Activated CD8-positive, alpha-beta T cell treated with anti-CD3 and anti-CD28 coated beads for 36 hours (primary cell): ENCODE results near the gene RUFY4. TPM values are rescaled to one million over a fixed set of nuclear protein-coding genes. Genes with fewer than 3 reads are reported as not detected.
"Not testable (repeated sequence)": the region's sequence is repeated elsewhere in the genome, so short reads cannot be mapped to it uniquely, and the experiment has no call there.

ENCODE experiments used
- ATAC-seq: fragments of 200-7000 bp; cut with Tn5 transposase; one replicate; pipeline ENCODE4 v1.10.0; 2021; ENCODE audit warnings: mild to moderate bottlenecking, moderate library complexity
- CTCF ChIA-PET: fragments of 350-600 bp; sonication (Branson Sonifier 250); formaldehyde crosslinking; loops from one replicate; lab custom pipeline; 2021; ENCODE audit warnings: antibody characterized with exemption; lab: Charles Lee
- POLR2A ChIA-PET: fragments of 350-600 bp; sonication (Branson Sonifier 250); formaldehyde crosslinking; loops from one replicate; lab custom pipeline; 2021; ENCODE audit warnings: antibody characterized with exemption; lab: Charles Lee
- DNase-seq: peaks from one replicate; pipeline ENCODE4 v3.0.0-alpha.2; 2020
- H3K27ac Mint-ChIP-seq: one replicate; pipeline ENCODE4 v1.8.0; 2021; ENCODE audit warnings: mild to moderate bottlenecking, mixed read lengths
- H3K27me3 Mint-ChIP-seq: one replicate; pipeline ENCODE4 v1.8.0; 2021; ENCODE audit warnings: mixed read lengths
- H3K36me3 Mint-ChIP-seq: one replicate; pipeline ENCODE4 v1.8.0; 2021; ENCODE audit warnings: low read depth, mixed read lengths
- H3K4me1 Mint-ChIP-seq: one replicate; pipeline ENCODE4 v1.8.0; 2021; ENCODE audit warnings: low read depth, mixed read lengths
- H3K4me3 Mint-ChIP-seq: one replicate; pipeline ENCODE4 v1.8.0; 2021; ENCODE audit warnings: mild to moderate bottlenecking, moderate library complexity, mixed read lengths
- H3K9me3 Mint-ChIP-seq: one replicate; pipeline ENCODE4 v1.8.0; 2021; ENCODE audit warnings: mixed read lengths
- CTCF ChIP-seq: fragments of 200-600 bp; IDR thresholded peaks from one replicate; pipeline ENCODE4 v1.8.0; 2022; ENCODE audit warnings: antibody characterized with exemption, mild to moderate bottlenecking
- intact Hi-C: fragments of 100-400 bp; cut with micrococcal nuclease; formaldehyde crosslinking; loops from one replicate; pipeline ENCODE4 v1.10.0; 2022
- total RNA-seq, 2 experiments: library from RNA; stranded (reverse); gene quantifications; one replicate each; pipeline ENCODE4 v1.2.3, GENCODE V29; 2021

Gene RUFY4
- total RNA-seq, 2 experiments from 2014 or later: 0.76 to 0.88 TPM

DNA sequence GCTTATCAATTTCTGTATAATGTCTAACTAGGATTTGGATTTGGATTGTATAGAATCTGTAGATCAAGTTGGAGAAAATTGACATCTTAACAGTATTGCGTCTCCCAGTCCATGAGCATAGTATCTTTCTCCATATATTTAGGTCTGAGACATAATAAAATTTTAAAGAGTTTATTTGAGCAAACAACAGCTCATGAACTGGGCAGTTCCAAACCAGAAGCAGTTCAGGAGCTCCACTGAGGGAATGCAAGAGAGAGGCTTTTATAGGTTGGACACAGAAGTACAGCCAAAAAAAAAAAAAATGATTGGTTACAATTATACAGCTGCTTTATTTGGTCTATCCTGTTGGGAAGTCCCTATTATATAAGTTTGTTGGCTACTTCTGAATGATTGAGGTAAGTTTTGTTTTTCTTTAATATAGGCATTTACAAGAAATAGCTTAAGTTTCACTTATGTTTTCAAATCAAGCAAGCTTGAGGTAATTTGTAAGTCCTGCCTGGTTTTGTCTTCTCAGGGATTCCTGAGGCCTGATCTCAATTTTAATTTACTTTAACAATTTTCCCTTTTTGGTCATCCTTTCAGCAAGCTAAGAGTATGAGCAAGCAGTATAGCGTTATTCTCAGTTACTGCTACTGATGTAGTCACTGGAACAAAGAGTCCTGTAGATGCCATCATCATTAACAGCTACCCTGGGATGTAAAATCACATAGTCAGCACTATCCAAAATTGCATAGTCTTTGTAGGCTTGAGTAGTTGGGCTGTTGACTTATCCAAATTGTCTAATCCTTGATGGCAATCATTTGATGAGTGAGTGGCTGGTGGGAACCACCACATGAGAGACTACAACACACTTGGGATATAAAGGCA, 27.5 kb upstream of the RUFY4 start:
- no peaks in the 10 kb centered on the region for H3K36me3 Mint-ChIP-seq
- peaks cover 13% of the 10 kb centered on the region for H3K27me3 Mint-ChIP-seq
- CTCF ChIA-PET: interaction anchor here (0.9 to 2.4 kb wide), 5 partner anchors 11 to 256 kb away, joined by 3 to 11 read pairs (median 4); partner anchors contain the start of gene RUFY4
- ATAC-seq: peak; percentile 53
- H3K9me3 Mint-ChIP-seq: peaks cover 7% of the 10 kb centered on the region
- H3K4me1 Mint-ChIP-seq: peaks cover 2% of the 10 kb centered on the region
- no peak overlapping the region for H3K4me3 Mint-ChIP-seq
- intact Hi-C loops: no loop called here
- DNase-seq: no peak
- POLR2A ChIA-PET: no interaction called here
- no peak for TF ChIP-seq CTCF
- H3K27ac Mint-ChIP-seq: peak overlapping the region; percentile 7

GRCh38 chr2:218043100-218043499, 26.0 kb upstream of the RUFY4 start:
- H3K36me3 Mint-ChIP-seq: no peaks in the 10 kb centered on the region
- intact Hi-C loops: no loop called here
- H3K4me1 Mint-ChIP-seq: peaks cover 2% of the 10 kb centered on the region
- POLR2A ChIA-PET: no interaction called here
- no peak overlapping the region for H3K4me3 Mint-ChIP-seq
- DNase-seq: no peak
- H3K27ac Mint-ChIP-seq: no peak overlapping the region
- H3K27me3 Mint-ChIP-seq: peaks cover 13% of the 10 kb centered on the region
- CTCF ChIA-PET: interaction anchor here (0.9 to 3.5 kb wide), 5 partner anchors 8 to 257 kb away, joined by 3 to 10 read pairs (median 5); partner anchors contain the start of gene RUFY4
- H3K9me3 Mint-ChIP-seq: peaks cover 7% of the 10 kb centered on the region
- no peak for ATAC-seq
- no peak for TF ChIP-seq CTCF

GRCh38 chr2:218043701-218044109, 25.3 kb upstream of the RUFY4 start:
- Mint-ChIP-seq H3K36me3 (no peaks in the 10 kb centered on the region), H3K4me1 (peaks cover 2% of the 10 kb centered on the region), H3K27me3 (peaks cover 16% of the 10 kb centered on the region), H3K4me3 (no peak overlapping the region), H3K9me3 (peaks cover 7% of the 10 kb centered on the region), H3K27ac (no peak overlapping the region)
- ATAC-seq: no peak
- no peak for DNase-seq
- ChIA-PET POLR2A (no interaction called here), CTCF (interaction anchor here (0.9 to 3.5 kb wide), 4 partner anchors 9 to 258 kb away, joined by 3 to 10 read pairs (median 5); partner anchors contain the start of gene RUFY4)
- intact Hi-C loops: no loop called here
- no peak for TF ChIP-seq CTCF

- H3K36me3 Mint-ChIP-seq, H3K4me3 Mint-ChIP-seq, H3K4me1 Mint-ChIP-seq, ATAC-seq, intact Hi-C loops, H3K27ac Mint-ChIP-seq, DNase-seq, H3K9me3 Mint-ChIP-seq, POLR2A ChIA-PET: not testable (repeated sequence)
- H3K27me3 Mint-ChIP-seq: peaks cover 11% of the 10 kb centered on the region
- CTCF ChIA-PET: interaction anchor here (1.3 to 3.5 kb wide), 2 partner anchors 123 to 259 kb away, joined by 3 to 10 read pairs; partner anchors contain the start of gene CXCR1
These were observed 24.5 kb upstream of the RUFY4 start for GRCh38 chr2:218044599-218044998.

DNA sequence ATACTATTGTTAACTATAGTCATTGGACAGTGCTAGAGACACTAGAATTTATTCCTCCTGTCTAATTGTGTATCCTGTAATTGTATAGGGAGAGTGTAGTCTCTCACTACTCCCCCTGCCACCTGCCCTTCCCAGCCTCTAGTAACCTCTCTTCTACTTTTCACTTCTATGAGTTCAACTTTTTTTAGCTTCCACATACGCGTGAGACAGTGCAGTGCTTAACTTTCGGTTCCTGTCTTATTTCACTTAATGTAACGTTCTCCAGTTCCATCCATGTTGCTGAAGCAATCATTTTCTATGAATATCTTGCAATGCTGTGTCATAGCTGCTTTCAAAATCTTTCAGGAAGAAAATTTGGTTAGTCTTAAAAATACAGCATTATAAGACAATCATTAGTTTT, 22.8 kb upstream of the RUFY4 start:
- POLR2A ChIA-PET: no interaction called here

More for the DNA sequence above, 22.8 kb upstream of the RUFY4 start:
- no peaks in the 10 kb centered on the region for H3K36me3 Mint-ChIP-seq
- intact Hi-C loops: no loop called here
- H3K9me3 Mint-ChIP-seq: peaks cover 17% of the 10 kb centered on the region
- no peak for TF ChIP-seq CTCF
- DNase-seq (no peak), ATAC-seq (no peak)
- H3K4me3 Mint-ChIP-seq: no peak overlapping the region
- H3K27me3 Mint-ChIP-seq: peaks cover 13% of the 10 kb centered on the region
- CTCF ChIA-PET: interaction anchor here (1.0 to 1.7 kb wide), 3 partner anchors 10 to 121 kb away, joined by 3 to 6 read pairs (median 4); partner anchors contain the start of gene CXCR1
- H3K4me1 Mint-ChIP-seq: peaks cover 2% of the 10 kb centered on the region
- H3K27ac Mint-ChIP-seq: no peak overlapping the region
